Esophagus squamous epithelium (tissue), 4 donors: ENCODE data around the gene FAM222B.

Experiments
- CTCF ChIP-seq, 6 experiments: fragments of 450-650 bp in 4 of 6; fragments of 200-600 bp in 2 of 6; sonication (generic) in 2 of 6; IDR thresholded peaks; one replicate each; pipeline ENCODE4 v1.5.1; 2016 to 2019; ENCODE audit warnings: antibody characterized with exemption in 6 of 6, mild to moderate bottlenecking in 4 of 6, moderate library complexity in 4 of 6
- POLR2A ChIP-seq, 4 donors: fragments of 450-650 bp; IDR thresholded peaks; one replicate each; pipeline ENCODE4 v1.6.1; 2017; ENCODE audit warnings: antibody characterized with exemption in 4 of 4, mild to moderate bottlenecking in 4 of 4, moderate library complexity in 3 of 4

GRCh38 chr17:28712032-28712704 is 130.4 kb downstream of the FAM222B start:
- TF ChIP-seq CTCF (IDR thresholded peaks at IDR 0.05) (no peak), POLR2A (IDR thresholded peaks at IDR 0.05) (no peak)
